ENCODE measurements around the gene OR2M5. TPM values are rescaled to one million over a fixed set of nuclear protein-coding genes. Genes with fewer than 3 reads are reported as not detected.

OR2M5 gene
- total RNA-seq: not detected
- long read RNA-seq: 0 reads

GRCh38 chr1:248144513-248145198 is at the start of gene OR2M5:
OR2M5 (plus strand) TSS chr1:248145148; CDS start chr1:248145148, 0 bp downstream.
- Histone ChIP-seq H3K36me3 (no peaks in the 10 kb centered on the region), H3K4me3 (no peak within 1 kb of the TSS), H3K27me3 (no peaks in the 10 kb centered on the region), H3K9me3 (no peaks in the 10 kb centered on the region), H3K27ac (no peak within 1 kb of the TSS), H3K4me1 (no peaks in the 10 kb centered on the region)
- ATAC-seq (no peak), DNase-seq (no peak)
- intact Hi-C loops (cut with DNase I): no loop called here
- no peak for TF ChIP-seq CTCF (IDR thresholded peaks at IDR 0.05)

GRCh38 chr1:248098529-248098928 is 46.4 kb upstream of the OR2M5 start:
- no peak for TF ChIP-seq CTCF (IDR thresholded peaks at IDR 0.05)
- Histone ChIP-seq H3K36me3 (no peaks in the 10 kb centered on the region), H3K9me3 (no peaks in the 10 kb centered on the region), H3K27ac (no peak overlapping the region), H3K4me1 (no peaks in the 10 kb centered on the region), H3K27me3 (no peaks in the 10 kb centered on the region), H3K4me3 (no peak overlapping the region)
- DNase-seq (no peak), ATAC-seq (no peak)
- intact Hi-C loops (cut with DNase I): no loop called here

- TF ChIP-seq CTCF (IDR thresholded peaks at IDR 0.05): no peak
- ATAC-seq (no peak), DNase-seq (no peak)
- Histone ChIP-seq H3K9me3 (no peaks in the 10 kb centered on the region), H3K36me3 (no peaks in the 10 kb centered on the region), H3K27ac (no peak overlapping the region), H3K27me3 (no peaks in the 10 kb centered on the region), H3K4me1 (no peaks in the 10 kb centered on the region), H3K4me3 (no peak overlapping the region)
- intact Hi-C loops (cut with DNase I): no loop called here
Observed at GRCh38 chr1:248102847-248103246, 42.1 kb upstream of the OR2M5 start.

- ATAC-seq (no peak), DNase-seq (no peak)
- Histone ChIP-seq H3K27ac (no peak overlapping the region), H3K27me3 (no peaks in the 10 kb centered on the region), H3K4me3 (no peak overlapping the region), H3K4me1 (no peaks in the 10 kb centered on the region), H3K9me3 (peaks cover 12% of the 10 kb centered on the region), H3K36me3 (no peaks in the 10 kb centered on the region)
- intact Hi-C loops (cut with DNase I): no loop called here
- TF ChIP-seq CTCF (IDR thresholded peaks at IDR 0.05): no peak
Observed at GRCh38 chr1:248111157-248111556, 33.8 kb upstream of the OR2M5 start.

- no peak for ATAC-seq
- intact Hi-C loops (cut with DNase I): no loop called here
- Histone ChIP-seq H3K27me3 (no peaks in the 10 kb centered on the region), H3K4me1 (no peaks in the 10 kb centered on the region), H3K4me3 (no peak overlapping the region), H3K9me3 (peaks cover 12% of the 10 kb centered on the region), H3K27ac (no peak overlapping the region), H3K36me3 (no peaks in the 10 kb centered on the region)
- TF ChIP-seq CTCF (IDR thresholded peaks at IDR 0.05): no peak
- no peak for DNase-seq
Observed at GRCh38 chr1:248114890-248115289, 30.1 kb upstream of the OR2M5 start.

- no peak for DNase-seq
- Histone ChIP-seq H3K27ac (no peak overlapping the region), H3K4me1 (no peaks in the 10 kb centered on the region), H3K9me3 (no peaks in the 10 kb centered on the region), H3K27me3 (no peaks in the 10 kb centered on the region), H3K4me3 (no peak overlapping the region), H3K36me3 (no peaks in the 10 kb centered on the region)
- intact Hi-C loops (cut with DNase I): no loop called here
- no peak for ATAC-seq
- TF ChIP-seq CTCF (IDR thresholded peaks at IDR 0.05): no peak
Observed at GRCh38 chr1:248127653-248128052, 17.3 kb upstream of the OR2M5 start.

Measured in upper lobe of right lung (tissue), 1 donor.